UCSD-AML1 (cell line): ENCODE results near the gene PPIE.
"Not testable (repeated sequence)": the region's sequence is repeated elsewhere in the genome, so short reads cannot be mapped to it uniquely, and the experiment has no call there.

Experiments
- DNase-seq: peaks from one replicate; lab custom pipeline; 2025; ENCODE audit not compliant: unreplicated experiment; lab: John Stamatoyannopoulos, UW

Gene PPIE

GRCh38 chr1:39757501-39757900 is 18.8 kb downstream of the PPIE start:
- DNase-seq, result peak; percentile 44

- no peak for DNase-seq
Observed at GRCh38 chr1:39758556-39759435, 20.1 kb downstream of the PPIE start.

GRCh38 chr1:39759436-39759726 is 20.7 kb downstream of the PPIE start:
- no peak for DNase-seq

GRCh38 chr1:39760074-39761008 is 21.7 kb downstream of the PPIE start:
- DNase-seq, result no peak

GRCh38 chr1:39761016-39761415 is 22.3 kb downstream of the PPIE start:
- DNase-seq, result no peak

GRCh38 chr1:39761557-39762260 is 23.0 kb downstream of the PPIE start:
- no peak for DNase-seq

GRCh38 chr1:39762550-39763540 is 24.2 kb downstream of the PPIE start:
- no peak for DNase-seq

- not testable (repeated sequence) for DNase-seq
Observed at GRCh38 chr1:39763619-39764374, 25.1 kb downstream of the PPIE start.

- not testable (repeated sequence) for DNase-seq
Observed at GRCh38 chr1:39764512-39764911, 25.8 kb downstream of the PPIE start.

- DNase-seq, result not testable (repeated sequence)
Observed at GRCh38 chr1:39766466-39766865, 27.8 kb downstream of the PPIE start.

GRCh38 chr1:39769502-39769901 is 30.8 kb downstream of the PPIE start:
- DNase-seq, result not testable (repeated sequence)

GRCh38 chr1:39770100-39771021 is 31.7 kb downstream of the PPIE start:
- not testable (repeated sequence) for DNase-seq

GRCh38 chr1:39771022-39771532 is 32.4 kb downstream of the PPIE start, which contains the start of gene OXCT2:
Gene OXCT2 (minus strand): TSS chr1:39771348. CDS start chr1:39771255, 93 bp downstream.
- DNase-seq, result not testable (repeated sequence)

- DNase-seq, result not testable (repeated sequence)
Observed at GRCh38 chr1:39773369-39773979, 34.8 kb downstream of the PPIE start.

- DNase-seq, result not testable (repeated sequence)
Observed at GRCh38 chr1:39775141-39775540, 36.5 kb downstream of the PPIE start.

- not testable (repeated sequence) for DNase-seq
Observed at GRCh38 chr1:39775676-39776399, 37.2 kb downstream of the PPIE start.

- peak; percentile 68 for DNase-seq
Observed at GRCh38 chr1:39776400-39776713, 37.7 kb downstream of the PPIE start.
